ENCODE measurements around the gene ZFAND4.

DNA sequence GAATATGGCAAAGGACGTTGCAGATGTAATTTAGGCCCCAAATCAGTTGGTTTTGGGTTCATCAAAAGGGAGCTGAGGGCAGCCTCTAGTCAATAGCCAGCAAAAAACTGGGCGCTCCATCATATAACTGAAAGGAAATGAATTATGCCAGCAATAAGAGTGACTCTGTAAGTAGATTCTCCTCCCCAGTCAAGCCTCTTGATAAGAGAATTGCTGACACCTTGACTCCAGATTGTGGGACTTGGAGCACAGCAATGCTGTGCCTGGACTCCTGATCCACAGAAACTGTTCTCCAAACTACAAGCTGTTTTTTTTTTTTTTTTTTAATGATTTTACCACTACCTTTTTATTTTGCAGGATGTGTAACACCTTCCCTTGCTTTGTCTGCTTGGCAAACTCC lies 25.5 kb downstream of the ZFAND4 start:
- TF ChIP-seq, protein P1, sequence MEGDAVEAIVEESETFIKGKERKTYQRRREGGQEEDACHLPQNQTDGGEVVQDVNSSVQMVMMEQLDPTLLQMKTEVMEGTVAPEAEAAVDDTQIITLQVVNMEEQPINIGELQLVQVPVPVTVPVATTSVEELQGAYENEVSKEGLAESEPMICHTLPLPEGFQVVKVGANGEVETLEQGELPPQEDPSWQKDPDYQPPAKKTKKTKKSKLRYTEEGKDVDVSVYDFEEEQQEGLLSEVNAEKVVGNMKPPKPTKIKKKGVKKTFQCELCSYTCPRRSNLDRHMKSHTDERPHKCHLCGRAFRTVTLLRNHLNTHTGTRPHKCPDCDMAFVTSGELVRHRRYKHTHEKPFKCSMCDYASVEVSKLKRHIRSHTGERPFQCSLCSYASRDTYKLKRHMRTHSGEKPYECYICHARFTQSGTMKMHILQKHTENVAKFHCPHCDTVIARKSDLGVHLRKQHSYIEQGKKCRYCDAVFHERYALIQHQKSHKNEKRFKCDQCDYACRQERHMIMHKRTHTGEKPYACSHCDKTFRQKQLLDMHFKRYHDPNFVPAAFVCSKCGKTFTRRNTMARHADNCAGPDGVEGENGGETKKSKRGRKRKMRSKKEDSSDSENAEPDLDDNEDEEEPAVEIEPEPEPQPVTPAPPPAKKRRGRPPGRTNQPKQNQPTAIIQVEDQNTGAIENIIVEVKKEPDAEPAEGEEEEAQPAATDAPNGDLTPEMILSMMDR (IDR thresholded peaks at IDR 0.05 in 2 of 3, conservative IDR thresholded peaks at IDR 0.05 in 1 of 3; ENCODE audit: borderline replicate concordance in 1 of 3, insufficient read depth in 1 of 3, low read depth in 2 of 3, low read length in 2 of 3), result no peak
- TF ChIP-seq POLR2A (IDR thresholded peaks at IDR 0.05; ENCODE audit: borderline replicate concordance, extremely low read depth, insufficient read depth, insufficient read length), result no peak
